ENCODE results near the gene IRS4.

DNA sequence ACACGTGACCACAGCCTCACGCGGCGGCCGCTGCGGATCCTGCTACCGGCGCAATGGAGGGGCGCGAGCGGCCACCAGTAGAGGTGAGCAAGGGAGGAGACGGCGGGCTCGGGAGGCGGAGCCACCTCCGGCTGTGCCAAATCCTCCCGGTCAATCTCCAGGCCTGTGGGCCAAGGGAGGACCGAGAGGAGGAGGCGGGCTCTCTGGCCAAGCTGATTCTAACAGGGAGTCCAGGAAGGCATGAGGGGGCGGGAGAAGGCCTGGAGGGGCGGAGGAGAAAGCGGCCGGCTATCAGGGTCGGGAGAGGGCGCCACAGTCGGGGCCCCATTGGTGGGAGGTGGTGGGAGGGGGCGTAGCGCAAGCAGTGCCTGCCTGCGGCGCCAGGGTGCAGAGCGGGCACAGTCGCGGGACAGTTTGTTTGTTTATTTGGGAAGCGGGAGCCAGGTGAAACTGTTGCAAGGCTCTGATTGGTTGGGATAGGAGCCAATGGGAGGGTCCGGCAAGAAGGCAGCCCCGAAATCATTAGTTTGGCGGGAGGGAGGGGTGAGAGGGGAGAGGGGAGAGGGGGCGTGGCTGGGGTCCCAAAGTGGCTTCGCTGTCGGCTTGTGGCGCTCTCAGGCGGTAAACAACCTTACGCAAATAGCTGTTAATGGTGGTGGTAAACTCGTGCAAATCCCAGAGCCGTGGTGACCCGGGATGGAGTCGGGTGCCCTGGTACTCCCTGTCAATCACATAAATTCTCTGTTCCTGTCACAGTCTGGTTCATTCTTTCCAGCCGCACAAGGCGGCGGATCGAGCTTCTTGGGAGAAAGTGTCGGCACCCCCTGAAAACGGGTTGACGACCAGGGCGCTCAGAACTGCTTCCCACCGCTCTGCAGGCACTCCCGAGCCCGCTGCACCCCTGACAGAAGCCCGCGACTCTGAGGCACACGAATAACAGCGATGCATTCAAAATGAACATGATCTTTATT, at the start of gene IRS4:
- no peak for TF ChIP-seq CTCF (conservative IDR thresholded peaks at IDR 0.05; ENCODE audit: low read length)
- no peak for TF ChIP-seq EZH2phosphoT487 (IDR thresholded peaks at IDR 0.05; ENCODE audit: borderline replicate concordance)

All from Loucy (cell line).